ENCODE results near the gene OR2AG2. TPM values are rescaled to one million over a fixed set of nuclear protein-coding genes. Genes with fewer than 3 reads are reported as not detected.

Gene OR2AG2
- total and polyA plus RNA-seq, 9 of the 15 experiments (the other 6 are each of a cell fraction or from before 2014, with no cell fraction given): 0.15 to 0.91 (median 0.55) TPM

DNA sequence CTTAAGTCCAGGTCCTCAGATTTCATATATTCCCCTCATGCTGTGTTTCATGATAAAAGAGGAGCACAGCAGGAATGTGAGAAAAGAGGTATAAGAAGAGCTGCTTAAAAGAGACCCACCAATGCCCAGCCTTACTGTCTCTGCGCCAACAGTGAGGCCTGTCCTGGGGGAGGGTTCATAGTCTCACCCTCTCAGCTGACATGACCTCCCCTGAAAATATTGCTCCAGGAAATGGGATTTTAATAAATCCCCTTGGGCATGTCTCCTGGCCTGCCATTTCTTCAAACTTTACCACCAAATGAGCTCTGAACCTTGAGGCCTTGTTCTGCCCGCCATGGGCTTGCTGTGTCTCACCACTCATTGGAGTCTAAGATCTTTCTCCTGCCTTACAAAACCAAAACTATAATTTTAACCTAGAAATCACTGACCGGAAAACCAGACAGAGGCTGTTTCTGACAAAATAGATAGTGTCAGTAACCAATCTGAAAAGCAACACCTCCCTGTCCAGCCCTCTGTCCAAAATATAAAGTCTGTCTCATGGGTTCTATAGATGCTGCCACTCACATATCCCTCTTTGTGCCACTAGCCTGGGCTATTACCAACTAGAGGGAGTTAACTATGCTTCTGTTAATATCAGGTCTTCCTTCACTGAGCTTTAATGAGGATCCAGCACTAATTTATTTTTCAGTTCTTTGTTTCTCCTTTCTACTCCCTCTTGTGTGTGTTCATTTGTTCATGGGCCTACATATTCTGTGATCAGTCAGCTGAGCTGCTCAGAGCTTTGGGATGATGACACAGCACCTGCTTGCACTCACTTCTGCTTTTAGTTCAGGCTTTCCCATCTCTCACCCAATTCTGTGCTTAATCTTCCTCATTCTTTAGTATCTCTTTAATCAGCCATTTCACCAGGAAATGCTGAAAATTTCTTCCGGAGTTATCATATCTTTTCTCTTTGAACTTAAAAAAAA lies at the start of gene OR2AG2 (continued):
- TF ChIP-seq, protein P1, sequence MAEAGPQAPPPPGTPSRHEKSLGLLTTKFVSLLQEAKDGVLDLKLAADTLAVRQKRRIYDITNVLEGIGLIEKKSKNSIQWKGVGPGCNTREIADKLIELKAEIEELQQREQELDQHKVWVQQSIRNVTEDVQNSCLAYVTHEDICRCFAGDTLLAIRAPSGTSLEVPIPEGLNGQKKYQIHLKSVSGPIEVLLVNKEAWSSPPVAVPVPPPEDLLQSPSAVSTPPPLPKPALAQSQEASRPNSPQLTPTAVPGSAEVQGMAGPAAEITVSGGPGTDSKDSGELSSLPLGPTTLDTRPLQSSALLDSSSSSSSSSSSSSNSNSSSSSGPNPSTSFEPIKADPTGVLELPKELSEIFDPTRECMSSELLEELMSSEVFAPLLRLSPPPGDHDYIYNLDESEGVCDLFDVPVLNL (CRISPR knock-in tag; IDR thresholded peaks at IDR 0.05; ENCODE audit: low read depth): no peak
- TF ChIP-seq PHTF2 (CRISPR knock-in tag; IDR thresholded peaks at IDR 0.05) (no peak), HLTF (IDR thresholded peaks at IDR 0.05) (no peak), XRCC3 (IDR thresholded peaks at IDR 0.05) (no peak), MCM3 (IDR thresholded peaks at IDR 0.05) (no peak), KDM2B (CRISPR knock-in tag; IDR thresholded peaks at IDR 0.05) (no peak), ZNF12 (CRISPR knock-in tag; IDR thresholded peaks at IDR 0.05) (no peak), ETV5 (CRISPR knock-in tag; IDR thresholded peaks at IDR 0.05; ENCODE audit: low read depth) (no peak), TAF7 (tag; IDR thresholded peaks at IDR 0.05) (no peak), RAD51 (IDR thresholded peaks at IDR 0.05; ENCODE audit: borderline replicate concordance, low read depth) (no peak), ZFP30 (CRISPR knock-in tag; IDR thresholded peaks at IDR 0.05; ENCODE audit: borderline replicate concordance) (no peak), SRSF1 (IDR thresholded peaks at IDR 0.05; ENCODE audit: low read depth, low read length) (no peak)
- TF ChIP-seq, protein P2, sequence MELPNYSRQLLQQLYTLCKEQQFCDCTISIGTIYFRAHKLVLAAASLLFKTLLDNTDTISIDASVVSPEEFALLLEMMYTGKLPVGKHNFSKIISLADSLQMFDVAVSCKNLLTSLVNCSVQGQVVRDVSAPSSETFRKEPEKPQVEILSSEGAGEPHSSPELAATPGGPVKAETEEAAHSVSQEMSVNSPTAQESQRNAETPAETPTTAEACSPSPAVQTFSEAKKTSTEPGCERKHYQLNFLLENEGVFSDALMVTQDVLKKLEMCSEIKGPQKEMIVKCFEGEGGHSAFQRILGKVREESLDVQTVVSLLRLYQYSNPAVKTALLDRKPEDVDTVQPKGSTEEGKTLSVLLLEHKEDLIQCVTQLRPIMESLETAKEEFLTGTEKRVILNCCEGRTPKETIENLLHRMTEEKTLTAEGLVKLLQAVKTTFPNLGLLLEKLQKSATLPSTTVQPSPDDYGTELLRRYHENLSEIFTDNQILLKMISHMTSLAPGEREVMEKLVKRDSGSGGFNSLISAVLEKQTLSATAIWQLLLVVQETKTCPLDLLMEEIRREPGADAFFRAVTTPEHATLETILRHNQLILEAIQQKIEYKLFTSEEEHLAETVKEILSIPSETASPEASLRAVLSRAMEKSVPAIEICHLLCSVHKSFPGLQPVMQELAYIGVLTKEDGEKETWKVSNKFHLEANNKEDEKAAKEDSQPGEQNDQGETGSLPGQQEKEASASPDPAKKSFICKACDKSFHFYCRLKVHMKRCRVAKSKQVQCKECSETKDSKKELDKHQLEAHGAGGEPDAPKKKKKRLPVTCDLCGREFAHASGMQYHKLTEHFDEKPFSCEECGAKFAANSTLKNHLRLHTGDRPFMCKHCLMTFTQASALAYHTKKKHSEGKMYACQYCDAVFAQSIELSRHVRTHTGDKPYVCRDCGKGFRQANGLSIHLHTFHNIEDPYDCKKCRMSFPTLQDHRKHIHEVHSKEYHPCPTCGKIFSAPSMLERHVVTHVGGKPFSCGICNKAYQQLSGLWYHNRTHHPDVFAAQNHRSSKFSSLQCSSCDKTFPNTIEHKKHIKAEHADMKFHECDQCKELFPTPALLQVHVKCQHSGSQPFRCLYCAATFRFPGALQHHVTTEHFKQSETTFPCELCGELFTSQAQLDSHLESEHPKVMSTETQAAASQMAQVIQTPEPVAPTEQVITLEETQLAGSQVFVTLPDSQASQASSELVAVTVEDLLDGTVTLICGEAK (IDR thresholded peaks at IDR 0.05): no peak
- TF ChIP-seq, protein P2 (CRISPR knock-in tag; IDR thresholded peaks at IDR 0.05): no peak
- TF ChIP-seq, protein P3, sequence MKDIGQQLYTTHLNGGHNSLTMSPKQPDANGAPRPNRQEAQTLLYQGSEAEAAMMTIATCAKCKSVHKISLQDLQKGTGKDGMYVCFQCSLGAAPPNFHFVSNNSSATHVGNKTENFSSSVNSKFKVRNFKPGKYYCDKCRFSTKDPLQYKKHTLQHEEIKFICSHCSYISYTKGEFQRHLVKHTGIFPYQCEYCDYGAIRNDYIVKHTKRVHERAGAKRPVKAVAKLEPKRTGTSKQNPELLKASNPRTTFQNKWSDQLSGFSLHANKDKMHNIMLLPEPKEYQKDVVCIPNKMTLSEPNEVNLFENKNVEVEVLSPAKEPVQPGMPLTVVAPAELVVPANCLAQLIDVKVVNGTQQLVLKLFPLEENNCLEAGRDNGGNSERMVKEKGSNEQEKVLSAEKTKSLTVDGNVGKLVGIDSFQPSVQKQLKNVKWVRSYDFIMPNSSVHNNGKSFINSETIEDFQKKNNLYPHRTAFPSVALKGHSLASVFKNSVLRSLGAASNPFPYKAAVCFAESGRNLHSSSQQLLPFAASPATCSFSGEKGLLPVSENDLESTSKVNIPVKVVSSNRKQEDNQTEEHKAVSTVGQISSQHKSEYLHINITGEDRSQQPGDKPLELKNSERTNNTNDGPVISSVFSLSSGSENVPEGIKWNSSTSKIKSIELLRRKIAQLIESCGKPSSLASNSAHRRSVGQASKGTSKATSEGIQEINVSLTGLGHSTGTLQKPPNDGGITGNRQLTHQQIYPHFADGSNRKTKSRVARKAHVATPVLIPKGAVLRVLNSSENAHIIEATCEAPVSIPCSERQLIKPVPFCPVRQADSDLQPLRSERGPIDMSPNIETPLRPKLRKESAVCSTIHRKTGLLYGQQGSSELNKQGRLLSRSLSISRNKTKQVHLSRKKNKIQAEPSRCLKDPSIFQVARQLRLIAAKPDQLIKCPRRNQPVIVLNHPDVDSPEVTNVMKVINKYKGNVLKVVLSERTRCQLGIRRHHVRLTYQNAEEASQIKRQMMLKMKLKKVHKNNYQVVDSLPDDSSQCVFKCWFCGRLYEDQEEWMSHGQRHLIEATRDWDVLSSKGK (CRISPR knock-in tag; IDR thresholded peaks at IDR 0.05): no peak

Data from K562 (cell line).